ENCODE data around the gene INMT.
A peak's percentile ranks its signal among the peaks of the same experiment; 100 is the strongest.

The INMT gene

GRCh38 chr7:30755384-30756154 lies 3.6 kb downstream of the INMT start:
- DNase-seq = no peak

DNA sequence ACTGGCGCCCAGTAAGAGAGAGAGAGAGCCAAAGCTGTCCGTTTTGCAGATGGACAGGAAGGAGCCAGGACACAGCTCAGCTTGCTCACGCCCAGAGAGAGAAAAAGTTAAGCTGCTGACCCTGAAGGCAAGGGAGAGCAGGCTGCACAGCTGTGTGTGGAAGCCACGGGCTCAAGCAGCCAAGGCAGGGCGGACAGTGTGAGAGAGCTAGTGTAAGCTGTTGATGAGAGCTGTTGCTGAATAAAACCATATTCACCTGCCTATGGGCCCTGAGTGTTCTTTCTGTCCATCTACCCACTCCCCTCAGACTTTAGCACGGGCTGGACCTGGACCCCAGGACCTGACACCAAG lies 5.4 kb downstream of the INMT start:
- no peak for DNase-seq

DNA sequence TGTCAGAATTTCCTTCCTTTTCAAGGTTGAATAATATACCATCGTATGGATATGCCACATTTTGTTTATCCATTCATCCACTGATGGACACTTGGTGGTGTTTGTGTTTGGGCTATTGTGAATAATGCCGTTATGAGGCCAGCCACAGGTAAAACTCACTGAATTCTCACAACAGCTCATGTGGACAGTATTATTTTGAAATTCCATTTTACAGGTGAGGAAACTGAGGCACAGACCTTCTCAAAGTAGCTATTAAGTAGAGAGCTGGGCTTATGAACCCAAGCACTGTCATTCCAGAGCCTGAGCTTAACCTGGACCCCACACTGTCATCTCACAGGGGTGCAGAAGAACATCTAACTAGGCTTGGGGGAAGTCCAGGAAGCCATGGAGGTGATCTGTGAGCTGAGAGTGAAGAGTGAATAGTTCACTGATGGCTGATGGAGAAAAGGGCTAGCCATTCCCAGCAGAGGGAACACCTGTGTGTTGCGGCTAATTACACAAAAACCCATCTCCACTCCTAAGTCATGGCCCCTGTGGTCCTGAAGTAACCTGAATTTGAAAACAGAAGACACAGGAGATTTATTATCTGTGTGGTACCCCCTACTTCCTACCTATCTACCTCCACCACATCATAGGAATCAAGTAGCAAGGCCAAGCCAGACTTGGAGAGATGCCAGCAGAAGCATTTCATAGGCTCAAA lies 8.7 kb downstream of the INMT start:
- no peak for DNase-seq

DNA sequence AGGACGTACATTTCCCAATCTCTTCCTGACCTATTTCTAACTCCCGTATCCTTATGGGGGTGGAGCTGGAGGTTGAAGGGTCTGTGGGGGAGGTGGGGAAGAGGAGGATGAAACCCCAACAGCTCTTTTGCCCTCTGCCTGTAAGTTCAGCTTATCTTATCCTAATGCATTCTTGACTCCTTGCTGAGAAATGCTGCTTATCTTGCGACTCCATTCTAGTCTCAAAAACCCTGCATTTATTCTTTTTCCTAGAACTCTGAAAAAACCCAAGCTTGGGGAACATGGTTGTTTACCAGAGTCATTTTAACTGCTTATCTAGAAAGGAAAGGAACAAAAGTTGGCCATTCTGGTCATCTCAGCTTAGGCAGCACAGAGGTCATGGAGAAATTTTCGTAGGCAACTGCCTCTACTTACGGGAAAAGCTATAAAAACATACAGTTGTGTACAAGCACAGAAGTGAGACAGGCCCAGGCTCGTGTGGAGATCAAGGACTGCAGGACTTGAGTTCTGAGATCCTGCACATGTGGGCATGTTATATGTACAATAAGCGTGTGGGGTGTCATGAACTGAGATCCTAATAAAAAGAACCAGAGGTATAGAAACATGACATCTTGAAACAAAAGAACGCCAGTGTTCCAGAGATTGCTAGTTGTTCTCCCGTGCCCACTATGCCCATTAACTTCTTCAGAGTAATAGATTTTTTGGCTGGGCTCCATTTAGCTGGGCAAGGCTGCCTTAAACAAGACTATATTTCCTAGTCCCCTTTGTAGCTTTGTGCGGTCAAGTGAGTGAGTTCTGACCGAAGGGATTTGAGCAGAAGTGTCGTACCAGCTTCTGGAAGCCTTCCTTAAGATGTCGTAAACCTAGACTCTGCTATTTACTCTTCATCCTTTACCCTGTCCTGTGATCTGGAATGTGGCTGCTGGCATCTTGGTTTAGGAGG lies 9.6 kb downstream of the INMT start:
- no peak for DNase-seq

DNA sequence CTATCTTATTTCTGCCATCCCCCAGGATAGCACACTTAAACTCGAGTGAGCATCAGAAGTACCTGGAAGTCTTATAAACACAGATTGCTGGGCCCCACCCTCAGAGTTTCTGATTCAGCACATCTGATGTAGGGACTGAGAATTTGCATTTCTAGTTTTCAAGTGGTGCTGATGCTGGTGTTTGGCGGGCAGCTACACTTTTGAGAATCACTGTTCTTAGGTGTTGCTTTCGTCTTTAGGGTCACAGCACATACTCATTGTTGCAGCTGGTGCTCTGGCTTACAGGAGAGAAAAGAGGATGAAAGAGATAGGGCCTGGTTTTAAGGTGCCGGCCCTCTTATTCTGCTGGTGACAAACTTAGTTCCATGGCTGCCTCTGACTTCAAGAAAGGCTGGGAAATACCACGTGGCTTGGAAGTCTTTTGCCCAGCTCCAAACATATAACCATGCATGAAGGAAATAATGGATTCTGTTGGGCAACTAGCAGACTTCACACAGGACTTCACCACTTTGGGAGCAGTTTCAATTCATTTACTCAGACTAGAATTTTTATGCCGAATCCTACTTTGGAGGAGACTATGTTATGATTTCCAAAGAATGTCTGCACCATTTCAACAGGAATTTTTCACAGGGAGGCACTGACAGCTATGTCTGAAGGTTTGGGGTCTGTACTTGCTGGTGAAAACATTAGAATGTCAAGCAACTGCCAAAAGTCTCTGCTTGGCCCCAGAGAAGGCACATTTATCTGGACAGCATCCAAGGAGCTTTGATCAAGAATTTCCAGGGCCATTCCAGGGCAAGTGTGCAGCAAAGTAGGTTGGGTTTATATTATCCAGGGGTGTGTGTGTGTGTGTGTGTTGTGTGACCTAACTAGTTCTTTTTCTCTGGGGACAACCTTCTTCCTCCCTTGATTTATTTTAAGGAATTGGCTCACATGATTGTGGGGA lies 12.4 kb downstream of the INMT start:
- DNase-seq = no peak

DNA sequence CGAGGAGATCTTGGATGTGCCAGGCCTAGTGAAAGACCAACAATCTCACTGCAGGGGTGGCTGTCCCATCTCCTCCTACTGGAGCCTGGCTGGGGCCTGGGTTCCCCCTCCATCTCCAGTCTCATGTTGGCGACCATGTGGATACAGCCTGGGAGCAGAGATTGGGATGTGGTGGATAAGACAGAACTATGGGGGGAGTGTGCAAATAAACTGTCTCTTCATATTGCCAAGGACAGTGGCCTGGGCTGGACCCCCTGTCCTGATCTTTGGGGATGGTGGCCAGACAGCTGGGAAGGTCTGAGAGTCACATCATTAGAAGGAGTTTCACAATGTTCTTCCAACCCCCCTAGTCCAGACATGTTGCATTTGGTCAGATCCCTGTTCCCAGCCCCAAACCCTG lies 13.5 kb downstream of the INMT start:
- DNase-seq = no peak

DNA sequence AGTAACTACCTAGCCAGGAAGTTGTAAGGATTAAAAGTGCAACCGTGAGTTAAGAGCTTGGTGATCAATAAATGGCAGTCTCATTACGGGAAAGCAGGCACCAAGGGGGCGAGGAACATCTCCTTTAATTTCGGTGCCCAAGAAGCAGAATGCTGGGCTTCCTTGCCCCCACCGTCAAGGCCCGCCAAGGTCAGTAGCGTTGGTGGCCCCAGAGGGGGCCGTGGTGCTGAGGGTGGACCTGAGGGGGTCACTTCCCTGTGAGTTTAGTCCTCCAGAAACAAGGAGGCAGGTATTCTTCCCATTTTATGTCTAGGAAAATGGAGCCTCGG lies 18.9 kb downstream of the INMT start:
- DNase-seq = no peak

- DNase-seq = peak; percentile 72 to 85
Measured at GRCh38 chr7:30771174-30771879, 19.4 kb downstream of the INMT start, which contains the start of gene MINDY4. Gene MINDY4, plus strand, starts transcription at chr7:30771417. Its CDS starts 77 bp downstream, at chr7:30771494.

DNA sequence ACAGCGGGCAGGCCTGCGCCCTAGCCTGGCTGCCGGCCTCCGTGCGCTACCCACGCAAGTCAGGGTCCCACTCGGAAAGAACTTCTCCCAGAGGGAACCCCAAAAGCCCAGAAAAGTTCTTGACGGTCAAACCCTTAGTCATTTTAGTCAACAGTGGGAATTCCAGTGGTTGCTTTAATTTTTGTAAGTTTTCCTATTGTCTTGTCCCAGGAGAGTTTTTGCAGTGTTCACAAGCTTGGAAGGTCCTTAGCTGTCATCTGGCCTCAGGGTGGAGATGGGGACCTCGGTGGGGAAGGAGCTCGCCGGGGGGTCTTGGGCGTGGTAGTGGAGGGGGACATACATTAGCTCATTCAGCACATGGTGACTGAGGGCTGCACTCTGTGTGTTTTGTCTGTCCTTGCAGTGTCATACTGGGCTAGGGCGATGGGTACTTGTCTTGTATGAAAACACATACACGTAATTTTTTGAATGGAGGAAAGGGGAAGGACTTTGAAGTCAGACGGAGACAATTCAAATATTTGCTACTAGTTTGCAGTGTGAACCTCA lies 20.0 kb downstream of the INMT start:
- peak in 1 of 2 experiments; percentile 27 for DNase-seq

DNA sequence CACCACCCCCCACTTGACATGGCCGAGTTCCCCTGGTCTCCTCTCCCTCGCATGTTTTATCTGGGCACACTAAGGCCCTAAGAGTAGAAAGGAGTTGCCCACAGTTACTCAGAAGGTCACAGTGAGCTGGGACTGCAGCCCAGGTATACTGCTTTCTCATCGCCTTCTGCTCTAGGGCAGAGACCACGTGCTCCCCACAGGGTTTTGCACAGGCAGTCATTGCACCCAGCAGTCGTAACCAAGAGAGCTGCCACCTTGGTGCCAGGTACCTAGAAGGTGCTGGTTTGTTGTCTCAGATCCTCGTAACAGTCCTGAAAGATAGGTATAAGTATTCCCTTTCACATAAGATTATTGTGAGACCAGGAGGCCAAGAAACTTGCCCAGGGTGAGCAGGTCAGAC lies 21.0 kb downstream of the INMT start:
- no peak for DNase-seq

- DNase-seq = no peak
Measured at GRCh38 chr7:30775992-30776391, 24.1 kb downstream of the INMT start.

DNA sequence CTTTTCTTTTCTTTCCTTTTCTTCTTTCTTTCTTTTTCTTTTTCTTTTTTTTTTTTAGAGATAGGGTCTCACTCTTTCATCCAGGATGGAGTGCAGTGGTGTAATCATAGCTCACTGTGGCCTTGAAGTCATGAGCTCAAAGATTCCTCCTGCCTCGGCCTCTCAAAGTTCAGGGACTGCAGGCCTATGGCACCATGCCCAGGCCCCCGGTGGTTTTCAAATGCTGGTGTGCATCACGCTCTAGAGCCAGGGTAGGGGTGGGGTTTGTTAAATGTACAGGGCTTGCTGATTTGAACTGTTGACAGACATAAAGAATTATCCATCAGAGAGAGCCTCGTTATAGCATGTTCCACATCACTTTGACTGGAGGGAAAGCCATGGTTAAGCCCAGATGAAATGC lies 25.0 kb downstream of the INMT start:
- no peak for DNase-seq

GRCh38 chr7:30778255-30779025 lies 26.5 kb downstream of the INMT start:
- no peak for DNase-seq

DNA sequence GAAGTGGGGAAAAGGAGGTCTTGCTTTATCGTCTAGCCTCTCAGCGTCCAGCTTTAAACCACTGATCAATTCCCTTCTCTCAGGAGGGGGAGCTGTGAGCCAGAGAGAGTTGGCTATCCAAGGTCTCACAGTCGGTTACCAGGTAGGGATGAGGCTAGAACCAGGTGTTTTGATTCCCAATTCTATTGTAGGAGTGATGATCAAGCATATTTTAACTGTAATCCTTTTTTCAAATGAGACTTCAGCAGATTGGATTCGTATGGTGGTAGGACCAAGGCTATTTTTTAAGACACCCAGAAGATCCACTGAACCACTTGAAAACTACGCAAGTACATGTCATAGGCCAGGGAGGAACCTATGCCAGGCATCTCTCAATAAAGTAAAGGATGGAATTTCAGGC lies 27.6 kb downstream of the INMT start:
- no peak for DNase-seq

- no peak for DNase-seq
Measured at GRCh38 chr7:30780941-30781340, 29.0 kb downstream of the INMT start.

- no peak for DNase-seq
Measured at GRCh38 chr7:30782690-30783089, 30.8 kb downstream of the INMT start.

DNA sequence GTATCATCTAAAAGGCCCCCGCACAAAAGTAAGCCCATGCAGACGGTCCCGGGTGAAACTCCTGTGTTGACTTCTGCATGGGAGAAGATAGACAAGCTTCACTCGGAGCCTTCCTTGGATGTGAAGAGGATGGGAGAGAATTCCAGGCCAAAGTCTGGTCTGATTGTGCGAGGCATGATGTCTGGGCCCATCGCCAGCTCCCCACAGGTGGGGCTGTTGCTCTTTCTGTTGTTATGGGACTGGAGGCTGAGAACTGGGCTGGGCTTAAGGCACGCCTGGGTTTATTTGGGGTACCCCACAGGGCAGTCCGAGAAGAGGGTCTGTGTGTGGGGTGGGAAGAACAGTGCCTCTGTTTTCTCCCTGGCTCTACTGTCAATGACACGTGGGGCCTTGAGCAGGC lies 33.9 kb downstream of the INMT start:
- peak in 1 of 2 experiments; percentile 25 for DNase-seq

GRCh38 chr7:30787486-30787885 lies 35.6 kb downstream of the INMT start:
- DNase-seq = no peak

DNA sequence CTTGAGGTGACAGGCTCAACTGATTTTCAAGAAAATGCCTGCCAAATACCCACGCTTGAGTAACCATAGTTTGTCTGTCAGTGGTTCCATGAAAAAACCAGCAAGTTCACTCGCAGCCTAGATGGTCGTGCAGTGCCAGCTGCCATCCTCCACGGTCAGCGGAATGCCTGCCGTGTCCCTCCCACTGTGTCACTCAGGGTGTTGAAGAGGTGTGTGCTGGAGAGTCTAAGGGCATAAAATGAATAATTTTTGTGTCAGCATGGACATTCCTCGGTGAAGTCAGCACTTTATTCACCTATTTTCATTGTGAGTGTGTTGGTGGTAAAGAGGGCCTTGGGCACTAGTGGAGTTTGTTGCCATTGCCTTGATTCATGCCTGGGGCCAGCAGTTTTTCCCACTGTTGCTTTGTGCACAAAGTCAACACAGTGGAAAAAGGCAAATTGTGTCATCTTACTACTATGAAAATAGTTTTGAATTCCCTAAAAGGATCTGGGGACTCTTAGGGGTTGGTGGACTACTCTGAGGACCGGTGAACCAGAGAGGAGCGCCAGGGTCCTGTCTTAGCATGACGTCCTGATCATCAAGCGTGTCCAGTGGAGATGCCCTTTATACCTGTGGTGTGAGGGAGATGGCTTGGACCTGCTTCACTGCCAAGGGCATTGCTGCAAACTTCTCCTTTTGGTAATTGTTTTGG lies 36.9 kb downstream of the INMT start:
- DNase-seq = no peak

DNA sequence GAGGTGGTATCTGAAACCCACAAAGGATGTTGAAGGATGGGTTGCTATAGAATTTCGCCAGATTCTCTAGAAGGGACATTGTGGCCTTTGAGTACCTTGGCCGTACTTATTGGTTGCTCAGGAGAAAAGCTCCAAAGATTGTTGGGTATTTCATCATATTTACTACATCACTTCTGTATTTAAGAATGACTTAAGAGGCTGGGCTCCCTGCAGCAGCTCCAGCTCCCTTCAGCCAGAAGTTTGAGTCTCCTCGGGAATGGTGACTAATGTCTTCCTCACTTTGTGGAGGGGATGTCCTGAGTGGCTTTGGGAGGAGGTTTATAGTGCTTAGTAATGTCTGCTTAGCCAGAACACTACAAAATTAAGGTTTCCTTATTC lies 37.4 kb downstream of the INMT start:
- DNase-seq = no peak
